HG03039 (cell line): Measurements from ENCODE around the gene GRM5.

ENCODE experiments used
- ATAC-seq: cut with Tn5 transposase; IDR thresholded peaks from one replicate; pipeline ENCODE4 v1.9.1; 2021; ENCODE audit warnings: mild to moderate bottlenecking, moderate library complexity; ENCODE audit not compliant: unreplicated experiment

GRM5 gene

GRCh38 chr11:88620568-88621130 is 445.1 kb downstream of the GRM5 start:
- ATAC-seq, result no peak

GRCh38 chr11:88619656-88620385 is 446.0 kb downstream of the GRM5 start:
- ATAC-seq, result no peak

- no peak for ATAC-seq
These were observed 446.7 kb downstream of the GRM5 start for GRCh38 chr11:88619071-88619425.

GRCh38 chr11:88618327-88619070 is 447.3 kb downstream of the GRM5 start:
- no peak for ATAC-seq

- no peak for ATAC-seq
These were observed 448.6 kb downstream of the GRM5 start for GRCh38 chr11:88617226-88617625.

- ATAC-seq, result no peak
These were observed 461.5 kb downstream of the GRM5 start for GRCh38 chr11:88604260-88604659.

- ATAC-seq, result no peak
These were observed 462.5 kb downstream of the GRM5 start for GRCh38 chr11:88603091-88603867.

- no peak for ATAC-seq
These were observed 468.4 kb downstream of the GRM5 start for GRCh38 chr11:88597387-88597786.

GRCh38 chr11:88596786-88597185 is 469.0 kb downstream of the GRM5 start:
- ATAC-seq, result no peak

- ATAC-seq, result no peak
These were observed 471.4 kb downstream of the GRM5 start for GRCh38 chr11:88594274-88594950.

GRCh38 chr11:88590361-88590760 is 475.4 kb downstream of the GRM5 start:
- ATAC-seq, result no peak

GRCh38 chr11:88583251-88583650 is 482.5 kb downstream of the GRM5 start:
- ATAC-seq, result no peak

- no peak for ATAC-seq
These were observed 486.3 kb downstream of the GRM5 start for GRCh38 chr11:88579466-88579865.

GRCh38 chr11:88576741-88577140 is 489.0 kb downstream of the GRM5 start:
- ATAC-seq, result no peak

GRCh38 chr11:88575916-88576315 is 489.9 kb downstream of the GRM5 start:
- ATAC-seq, result no peak

GRCh38 chr11:88569342-88569741 is 496.4 kb downstream of the GRM5 start:
- no peak for ATAC-seq

GRCh38 chr11:88555829-88556202 is 510.0 kb downstream of the GRM5 start:
- no peak for ATAC-seq

GRCh38 chr11:88555018-88555828 is 510.6 kb downstream of the GRM5 start:
- no peak for ATAC-seq

GRCh38 chr11:88553204-88553603 is 512.6 kb downstream of the GRM5 start:
- ATAC-seq, result no peak
